ENCODE results near the gene CDCA7L. TPM values are rescaled to one million over a fixed set of nuclear protein-coding genes. Genes with fewer than 3 reads are reported as not detected.
A peak's percentile ranks its signal among the peaks of the same experiment; 100 is the strongest.
"Not testable (repeated sequence)": the region's sequence is repeated elsewhere in the genome, so short reads cannot be mapped to it uniquely, and the experiment has no call there.

The CDCA7L gene
- total and polyA plus RNA-seq, 5 donors: 29.7 to 89.6 (median 60.2) TPM

DNA sequence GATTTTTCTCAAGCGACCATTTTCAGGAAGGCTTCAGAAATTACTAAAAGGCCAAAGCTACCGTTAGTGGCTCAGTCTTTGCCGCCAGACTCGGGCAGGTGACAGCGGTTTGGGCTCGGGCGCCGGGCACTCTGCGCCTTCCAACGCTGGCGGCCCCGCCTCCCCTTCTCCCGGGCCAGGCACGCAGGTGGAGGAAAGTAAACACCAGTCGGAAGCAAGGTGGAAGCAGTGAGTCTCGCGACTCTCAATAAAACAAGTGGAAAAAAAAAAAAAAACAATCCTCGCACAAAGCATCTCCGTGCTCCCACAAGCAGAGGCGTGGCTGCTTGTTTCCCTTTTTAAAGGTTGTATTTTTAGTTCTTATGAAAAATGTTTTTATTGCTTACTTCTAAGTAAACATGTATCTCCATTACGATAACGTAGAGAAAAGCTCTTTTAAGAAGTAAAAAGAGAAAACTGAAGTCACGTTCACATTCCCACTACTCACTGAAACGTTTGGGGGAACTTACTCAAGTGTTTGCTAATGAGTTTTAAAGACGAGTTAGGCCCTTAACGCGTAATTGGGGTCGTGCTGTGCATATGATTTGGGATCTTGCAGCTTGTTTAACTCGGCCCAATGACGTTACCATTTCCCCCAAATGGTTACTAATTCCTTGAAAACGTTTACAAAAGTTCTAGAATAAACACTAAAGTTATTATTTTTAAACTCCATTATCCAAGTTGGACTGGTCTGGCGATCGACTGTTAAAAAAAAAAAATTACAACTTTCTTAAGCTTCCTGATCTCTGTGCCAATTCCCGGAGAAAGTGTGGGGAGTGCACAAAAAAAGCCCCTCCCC lies 864 bp downstream of the CDCA7L start:
- Histone ChIP-seq H3K27me3 (ENCODE audit: control insufficient read depth, insufficient read depth) (no peaks in the 10 kb centered on the region), H3K4me3 (ENCODE audit: low read length) (peak overlapping the region; percentile 47), H3K9me3 (ENCODE audit: control insufficient read depth, low read length) (no peaks in the 10 kb centered on the region), H3K4me1 (ENCODE audit: control insufficient read depth, insufficient read depth, low read length) (no peaks in the 10 kb centered on the region), H3K27ac (ENCODE audit: low read length) (peak overlapping the region; percentile 77)
- 2% methylated on average over 34 of the region's 34 CpGs for WGBS
- intact Hi-C loops (cut with DNase I): no loop called here
- ATAC-seq (no peak), DNase-seq (peak in 2 of 3 donors; percentile 59 to 62)

- intact Hi-C loops (cut with DNase I): no loop called here
- Histone ChIP-seq H3K9me3 (ENCODE audit: control insufficient read depth, low read length) (no peaks in the 10 kb centered on the region), H3K27ac (ENCODE audit: low read length) (peak overlapping the region; percentile 55), H3K27me3 (ENCODE audit: control insufficient read depth, insufficient read depth) (no peaks in the 10 kb centered on the region), H3K4me1 (ENCODE audit: control insufficient read depth, insufficient read depth, low read length) (peaks cover 2% of the 10 kb centered on the region), H3K4me3 (ENCODE audit: low read length) (no peak overlapping the region)
- no peak for ATAC-seq
- no peak for DNase-seq
- WGBS: 77% methylated on average over 5 of the region's 5 CpGs
Measured at GRCh38 chr7:21943436-21943835, 2.3 kb downstream of the CDCA7L start.

GRCh38 chr7:21942955-21943354 lies 2.7 kb downstream of the CDCA7L start:
- ATAC-seq: no peak
- DNase-seq: no peak
- H3K4me1 ChIP-seq (ENCODE audit: control insufficient read depth, insufficient read depth, low read length): peaks cover 2% of the 10 kb centered on the region
- intact Hi-C loops (cut with DNase I): no loop called here
- WGBS: 56% methylated on average over 6 of the region's 6 CpGs
- no peak overlapping the region for H3K4me3 ChIP-seq (ENCODE audit: low read length)
- H3K27ac ChIP-seq (ENCODE audit: low read length): peak overlapping the region; percentile 55
- H3K9me3 ChIP-seq (ENCODE audit: control insufficient read depth, low read length): no peaks in the 10 kb centered on the region
- no peaks in the 10 kb centered on the region for H3K27me3 ChIP-seq (ENCODE audit: control insufficient read depth, insufficient read depth)

- H3K9me3 ChIP-seq (ENCODE audit: control insufficient read depth, low read length): no peaks in the 10 kb centered on the region
- ATAC-seq: no peak
- H3K4me1 ChIP-seq (ENCODE audit: control insufficient read depth, insufficient read depth, low read length): peaks cover 2% of the 10 kb centered on the region
- DNase-seq: no peak
- intact Hi-C loops (cut with DNase I): no loop called here
- H3K4me3 ChIP-seq (ENCODE audit: low read length): no peak overlapping the region
- H3K27ac ChIP-seq (ENCODE audit: low read length): peak overlapping the region; percentile 78
- WGBS: 46% methylated on average over 3 of the region's 3 CpGs
- H3K27me3 ChIP-seq (ENCODE audit: control insufficient read depth, insufficient read depth): no peaks in the 10 kb centered on the region
Measured at GRCh38 chr7:21941611-21942141, 4.0 kb downstream of the CDCA7L start.

GRCh38 chr7:21939858-21940372 lies 5.8 kb downstream of the CDCA7L start:
- peak; percentile 34 to 64 for ATAC-seq
- H3K4me3 ChIP-seq (ENCODE audit: low read length): no peak overlapping the region
- no peaks in the 10 kb centered on the region for H3K9me3 ChIP-seq (ENCODE audit: control insufficient read depth, low read length)
- whole genome bisulfite sequencing: 81% methylated on average over 3 of the region's 3 CpGs
- no peaks in the 10 kb centered on the region for H3K27me3 ChIP-seq (ENCODE audit: control insufficient read depth, insufficient read depth)
- intact Hi-C loops (cut with DNase I): no loop called here
- H3K4me1 ChIP-seq (ENCODE audit: control insufficient read depth, insufficient read depth, low read length): peaks cover 2% of the 10 kb centered on the region
- no peak for DNase-seq
- H3K27ac ChIP-seq (ENCODE audit: low read length): peak overlapping the region; percentile 74

DNA sequence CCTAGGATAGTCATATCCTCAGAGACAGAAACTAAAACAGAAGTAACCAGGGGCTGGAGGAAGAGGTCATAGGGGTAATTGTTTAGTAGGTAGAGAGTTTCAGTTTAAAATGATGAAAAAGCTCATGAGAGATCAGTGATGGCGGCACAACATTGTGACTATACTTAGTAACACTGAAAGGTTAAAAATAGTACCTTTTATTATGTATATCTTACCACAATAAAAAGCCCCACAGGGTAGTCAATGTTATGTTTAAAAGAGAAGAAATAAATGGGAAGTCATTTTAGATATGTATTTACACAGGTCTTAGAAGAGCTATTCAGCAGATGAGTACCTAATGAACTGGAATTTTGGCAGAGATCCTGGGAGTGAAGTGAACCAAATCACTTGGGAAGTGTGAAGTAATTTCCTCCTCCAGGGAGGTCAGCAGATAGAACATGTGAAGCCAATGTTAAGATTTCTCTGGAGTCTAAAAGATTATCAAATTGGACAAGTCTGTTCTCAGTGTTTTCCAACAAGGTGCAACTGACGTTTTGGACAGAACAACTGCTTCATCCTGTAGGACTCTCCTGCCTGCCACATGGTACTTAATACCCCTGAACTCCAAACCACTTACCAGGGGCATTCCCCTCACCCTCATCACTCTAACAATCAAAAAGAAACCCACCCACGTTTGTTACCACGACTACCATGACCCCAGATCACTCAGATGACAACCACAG lies 6.4 kb downstream of the CDCA7L start:
- peak overlapping the region; percentile 74 for H3K27ac ChIP-seq (ENCODE audit: low read length)
- H3K4me1 ChIP-seq (ENCODE audit: control insufficient read depth, insufficient read depth, low read length): peaks cover 2% of the 10 kb centered on the region
- H3K4me3 ChIP-seq (ENCODE audit: low read length): no peak overlapping the region
- DNase-seq (no peak), ATAC-seq (peak in 1 of 2 donors; percentile 46)
- WGBS: 33% methylated on average over 4 of the region's 4 CpGs
- H3K27me3 ChIP-seq (ENCODE audit: control insufficient read depth, insufficient read depth): no peaks in the 10 kb centered on the region
- intact Hi-C loops (cut with DNase I): no loop called here
- no peaks in the 10 kb centered on the region for H3K9me3 ChIP-seq (ENCODE audit: control insufficient read depth, low read length)

- Histone ChIP-seq H3K27ac (ENCODE audit: low read length) (peak overlapping the region; percentile 37), H3K4me3 (ENCODE audit: low read length) (no peak overlapping the region), H3K9me3 (ENCODE audit: control insufficient read depth, low read length) (no peaks in the 10 kb centered on the region), H3K4me1 (ENCODE audit: control insufficient read depth, insufficient read depth, low read length) (peaks cover 2% of the 10 kb centered on the region), H3K27me3 (ENCODE audit: control insufficient read depth, insufficient read depth) (no peaks in the 10 kb centered on the region)
- no peak for ATAC-seq
- WGBS: 83% methylated on average over 2 of the region's 2 CpGs
- DNase-seq: no peak
- intact Hi-C loops (cut with DNase I): no loop called here
Measured at GRCh38 chr7:21938463-21938862, 7.2 kb downstream of the CDCA7L start.

GRCh38 chr7:21934808-21935207 lies 10.9 kb downstream of the CDCA7L start:
- Histone ChIP-seq H3K4me3 (ENCODE audit: low read length) (no peak overlapping the region), H3K9me3 (ENCODE audit: control insufficient read depth, low read length) (no peaks in the 10 kb centered on the region), H3K4me1 (ENCODE audit: control insufficient read depth, insufficient read depth, low read length) (peaks cover 2% of the 10 kb centered on the region), H3K27me3 (ENCODE audit: control insufficient read depth, insufficient read depth) (no peaks in the 10 kb centered on the region), H3K27ac (ENCODE audit: low read length) (no peak overlapping the region)
- DNase-seq: no peak
- intact Hi-C loops (cut with DNase I): no loop called here
- ATAC-seq: no peak

DNA sequence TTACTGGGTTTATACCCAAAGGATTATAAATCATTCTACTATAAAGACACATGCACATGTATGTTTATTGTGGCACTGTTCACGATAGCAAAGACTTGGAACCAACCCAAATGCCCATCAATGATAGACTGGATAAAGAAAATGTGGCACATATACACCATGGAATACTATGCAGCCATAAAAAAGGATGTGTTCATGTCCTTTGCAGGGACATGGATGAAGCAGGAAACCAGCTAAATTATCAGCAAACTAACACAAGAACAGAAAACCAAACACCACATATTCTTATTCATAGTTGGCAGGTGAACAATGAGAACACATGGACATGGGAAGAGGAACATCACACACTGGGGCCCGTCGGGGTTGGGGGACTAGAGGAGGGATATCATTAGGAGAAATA lies 12.4 kb downstream of the CDCA7L start:
- H3K9me3 ChIP-seq (ENCODE audit: control insufficient read depth, low read length); DNase-seq; H3K4me3 ChIP-seq (ENCODE audit: low read length); H3K27ac ChIP-seq (ENCODE audit: low read length); ATAC-seq; H3K27me3 ChIP-seq (ENCODE audit: control insufficient read depth, insufficient read depth); intact Hi-C loops (cut with DNase I); H3K4me1 ChIP-seq (ENCODE audit: control insufficient read depth, insufficient read depth, low read length): not testable (repeated sequence)
- 90% methylated on average over 3 of the region's 3 CpGs for WGBS

DNA sequence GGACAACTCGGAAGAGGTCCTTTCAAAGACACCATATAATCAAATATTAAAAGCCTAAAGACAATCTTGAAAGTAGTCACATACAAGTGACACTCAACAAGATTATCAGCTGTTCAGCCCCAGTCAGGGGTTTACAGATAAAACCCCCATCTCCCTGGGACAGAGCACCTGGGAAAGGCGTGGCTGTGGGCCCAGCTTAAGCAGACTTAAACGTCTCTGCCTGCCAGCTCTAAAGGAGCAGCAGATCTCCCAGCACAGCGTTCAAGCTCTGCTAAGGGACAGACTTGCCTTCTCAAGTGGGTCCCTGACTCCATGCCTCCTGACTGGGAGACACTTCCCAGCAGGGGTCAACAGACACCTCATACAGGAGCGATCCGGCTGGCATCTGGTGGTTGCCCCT lies 18.0 kb downstream of the CDCA7L start:
- no peaks in the 10 kb centered on the region for H3K9me3 ChIP-seq (ENCODE audit: control insufficient read depth, low read length)
- H3K4me1 ChIP-seq (ENCODE audit: control insufficient read depth, insufficient read depth, low read length): no peaks in the 10 kb centered on the region
- no peak overlapping the region for H3K27ac ChIP-seq (ENCODE audit: low read length)
- ATAC-seq: no peak
- H3K4me3 ChIP-seq (ENCODE audit: low read length): no peak overlapping the region
- DNase-seq: no peak
- intact Hi-C loops (cut with DNase I): no loop called here
- 56% methylated on average over 6 of the region's 6 CpGs for whole genome bisulfite sequencing
- no peaks in the 10 kb centered on the region for H3K27me3 ChIP-seq (ENCODE audit: control insufficient read depth, insufficient read depth)

DNA sequence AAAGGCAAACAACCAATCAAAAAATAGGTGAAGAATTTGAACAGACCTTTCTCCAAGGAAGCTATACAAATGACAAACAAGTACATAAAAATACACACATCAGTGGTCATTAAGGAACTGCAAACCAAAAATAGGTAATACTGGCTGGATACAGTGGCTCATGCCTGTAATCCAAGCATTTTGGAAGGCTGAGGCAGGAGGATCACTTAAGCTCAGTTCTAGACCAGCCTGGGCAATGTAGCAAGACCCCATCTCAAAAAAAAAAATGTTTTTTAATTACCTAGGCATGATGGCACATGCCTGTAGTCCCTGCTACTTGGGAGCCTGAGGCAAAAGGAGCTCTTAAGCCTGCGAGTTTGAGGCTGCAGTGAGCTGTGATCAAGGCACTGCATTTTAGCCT lies 19.3 kb downstream of the CDCA7L start:
- ATAC-seq: no peak
- 89% methylated on average over 1 of the region's 1 CpG for WGBS

More for the DNA sequence above, 19.3 kb downstream of the CDCA7L start:
- H3K27ac ChIP-seq (ENCODE audit: low read length): no peak overlapping the region
- no peak overlapping the region for H3K4me3 ChIP-seq (ENCODE audit: low read length)
- DNase-seq: no peak
- H3K27me3 ChIP-seq (ENCODE audit: control insufficient read depth, insufficient read depth): no peaks in the 10 kb centered on the region
- no peaks in the 10 kb centered on the region for H3K9me3 ChIP-seq (ENCODE audit: control insufficient read depth, low read length)
- intact Hi-C loops (cut with DNase I): no loop called here
- no peaks in the 10 kb centered on the region for H3K4me1 ChIP-seq (ENCODE audit: control insufficient read depth, insufficient read depth, low read length)

Data from right cardiac atrium (tissue), 5 donors.